IPS DF 4.7 (cell line): ENCODE results near the gene SLC10A3.

Experiments
- DNase-seq: peaks from one replicate; pipeline ENCODE4 v3.0.0-alpha.2; 2013; ENCODE audit warnings: low spot score; ENCODE audit errors: extremely low read depth

SLC10A3 gene

DNA sequence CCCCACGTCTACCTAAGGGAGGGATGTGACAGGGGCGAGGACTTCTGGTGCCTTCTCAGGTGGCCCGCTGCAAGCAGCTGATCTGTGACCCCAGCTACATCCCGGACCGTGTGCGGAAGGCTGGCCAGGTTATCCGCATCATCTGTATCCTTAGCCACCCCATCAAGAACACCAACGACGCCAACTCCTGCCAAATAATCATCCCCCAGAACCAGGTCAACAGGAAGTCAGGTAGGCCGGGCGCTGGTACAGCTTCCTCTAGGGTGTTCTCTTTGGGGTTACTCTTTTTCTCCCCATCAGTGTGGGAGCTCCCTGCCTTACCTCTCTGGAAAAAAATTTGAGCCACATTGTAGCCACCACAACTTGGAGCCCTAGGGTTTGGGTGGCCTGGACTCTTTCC, 48.9 kb downstream of the SLC10A3 start:
- no peak for DNase-seq

DNA sequence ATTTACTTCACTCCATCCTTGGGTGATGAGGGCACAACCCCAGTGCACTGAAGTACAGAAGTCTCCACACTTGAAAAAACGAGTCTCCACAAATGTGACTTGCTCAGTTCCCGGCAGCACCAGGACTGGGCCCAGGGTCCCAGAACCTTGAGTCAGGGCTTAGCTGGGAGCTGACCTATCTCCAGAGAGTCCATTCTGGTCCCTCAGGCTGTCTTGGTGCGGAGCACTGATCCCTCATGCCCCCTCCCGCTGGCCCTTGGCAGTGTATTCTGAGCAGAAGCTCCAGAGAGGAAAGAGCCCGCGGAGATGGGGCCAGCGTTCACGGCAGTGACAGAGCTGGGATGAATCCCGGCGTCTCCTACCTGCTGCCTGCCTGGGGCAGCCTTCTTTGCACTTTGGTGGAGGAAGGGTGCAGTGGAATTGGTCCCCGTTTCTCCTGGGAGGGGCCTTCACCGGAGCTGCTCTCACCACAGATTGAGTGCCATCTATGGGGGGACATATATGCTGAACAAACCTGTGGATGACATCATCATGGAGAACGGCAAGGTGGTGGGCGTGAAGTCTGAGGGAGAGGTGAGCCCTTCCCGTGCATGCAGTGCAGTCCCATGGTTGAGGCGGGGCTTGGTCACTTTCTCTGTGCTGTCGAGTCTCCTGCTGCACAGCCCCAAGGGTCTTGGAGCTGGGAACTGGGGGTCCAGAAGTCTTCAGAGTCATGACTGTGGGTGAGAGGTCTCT, 49.6 kb downstream of the SLC10A3 start:
- DNase-seq: no peak

DNA sequence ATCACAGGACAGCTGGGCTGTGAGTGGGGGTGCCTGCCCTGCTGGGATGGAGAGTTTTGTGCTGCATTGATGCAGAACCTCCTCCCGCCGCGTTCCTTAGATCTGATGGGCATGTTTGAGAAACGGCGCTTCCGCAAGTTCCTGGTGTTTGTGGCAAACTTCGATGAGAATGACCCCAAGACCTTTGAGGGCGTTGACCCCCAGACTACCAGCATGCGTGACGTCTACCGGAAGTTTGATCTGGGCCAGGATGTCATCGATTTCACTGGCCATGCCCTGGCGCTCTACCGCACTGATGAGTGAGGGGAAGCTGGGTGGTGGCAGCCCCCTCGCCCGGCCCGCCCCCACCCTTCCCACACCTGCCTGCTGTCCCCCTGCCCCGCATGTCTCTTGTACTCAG, 50.6 kb downstream of the SLC10A3 start:
- no peak for DNase-seq

DNA sequence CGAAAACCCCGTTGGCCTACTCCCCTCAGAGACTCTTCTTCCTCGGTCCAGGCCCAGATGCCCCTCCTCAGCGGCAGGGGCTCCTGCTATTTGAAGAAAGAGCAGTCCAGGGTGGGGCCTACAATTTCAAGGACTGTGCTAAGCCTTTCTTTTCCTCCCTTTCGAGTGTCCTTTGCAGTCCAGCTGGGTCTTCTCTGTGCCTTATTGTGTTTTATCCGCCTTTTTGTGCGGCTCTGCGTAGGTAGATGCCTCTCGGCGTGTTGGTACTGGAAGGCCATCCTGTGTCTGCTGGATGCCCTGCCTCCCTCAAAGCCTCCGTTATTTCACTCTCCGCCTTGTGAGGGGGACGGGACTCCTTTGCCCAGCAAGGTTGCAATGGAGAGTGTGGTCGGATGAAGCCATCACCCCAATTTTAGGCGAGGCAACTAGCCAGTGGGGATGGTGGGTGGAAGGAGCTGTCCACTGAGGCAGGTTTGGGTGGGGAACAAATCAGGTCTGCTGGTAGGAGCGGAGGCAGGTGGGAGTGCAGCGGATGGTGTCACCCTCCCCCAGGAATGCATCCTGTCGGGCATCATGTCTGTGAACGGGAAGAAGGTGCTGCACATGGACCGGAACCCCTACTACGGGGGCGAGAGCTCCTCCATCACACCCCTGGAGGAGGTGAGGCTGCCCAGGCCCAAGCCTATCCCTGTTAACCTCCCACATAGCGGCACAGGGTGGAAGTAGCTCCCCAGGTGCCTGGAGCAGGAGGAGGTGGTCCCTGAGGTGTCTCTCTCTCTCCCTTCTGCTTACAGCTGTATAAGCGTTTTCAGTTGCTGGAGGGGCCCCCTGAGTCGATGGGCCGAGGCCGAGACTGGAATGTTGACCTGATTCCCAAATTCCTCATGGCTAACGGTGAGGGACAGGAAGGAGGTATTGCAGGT, 52.2 kb downstream of the SLC10A3 start:
- no peak for DNase-seq
